NCI-H2107 treated with DMSO at 0.1 percent for 48 hours (cell line): ENCODE measurements around the gene DAD1.
A peak's percentile ranks its signal among the peaks of the same experiment; 100 is the strongest.
"Not testable (repeated sequence)": the region's sequence is repeated elsewhere in the genome, so short reads cannot be mapped to it uniquely, and the experiment has no call there.

Experiments used
- DNase-seq: peaks from one replicate; lab custom pipeline; 2025; ENCODE audit not compliant: unreplicated experiment; lab: John Stamatoyannopoulos, UW

DAD1 gene

DNA sequence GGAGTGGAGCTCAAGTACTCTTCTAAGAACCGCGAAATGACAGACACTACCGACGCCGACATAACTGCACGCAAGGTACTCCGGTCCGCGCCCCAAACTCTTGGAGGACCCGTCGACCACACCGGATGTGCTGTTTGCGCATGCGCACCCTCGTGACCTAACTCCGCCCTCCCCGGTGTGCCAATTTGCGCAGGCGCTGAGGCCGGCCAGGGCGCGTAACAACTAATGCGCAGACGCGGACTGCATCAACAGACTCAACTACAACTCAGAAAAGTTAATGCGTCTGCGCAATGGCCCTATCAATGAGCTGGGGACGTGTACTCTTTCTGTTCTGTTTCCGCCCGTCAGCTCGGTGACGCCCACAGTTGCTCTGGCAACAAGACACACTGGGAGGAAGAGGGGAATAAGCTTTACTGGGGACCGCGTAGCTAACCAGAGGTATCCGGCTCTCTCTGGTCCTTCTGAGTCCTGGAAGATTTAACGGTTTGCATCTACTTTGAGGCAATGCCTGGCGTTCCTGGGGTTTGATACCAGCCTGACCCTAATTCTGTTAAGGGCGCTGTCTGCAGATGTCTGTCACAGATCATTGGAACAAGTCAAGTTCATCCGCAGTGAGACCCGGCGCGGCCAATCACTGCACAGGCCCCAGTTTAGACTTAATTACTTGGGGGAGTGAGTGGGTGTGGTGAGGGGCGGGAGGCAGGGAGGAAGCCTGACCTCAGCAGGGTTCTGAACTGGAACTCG is at the start of gene DAD1:
TSS of gene DAD1 (minus strand) at position 129 of the 744 bp plus-strand sequence. CDS start at position 62, 67 bp downstream.
- peak; percentile 100 for DNase-seq

DNA sequence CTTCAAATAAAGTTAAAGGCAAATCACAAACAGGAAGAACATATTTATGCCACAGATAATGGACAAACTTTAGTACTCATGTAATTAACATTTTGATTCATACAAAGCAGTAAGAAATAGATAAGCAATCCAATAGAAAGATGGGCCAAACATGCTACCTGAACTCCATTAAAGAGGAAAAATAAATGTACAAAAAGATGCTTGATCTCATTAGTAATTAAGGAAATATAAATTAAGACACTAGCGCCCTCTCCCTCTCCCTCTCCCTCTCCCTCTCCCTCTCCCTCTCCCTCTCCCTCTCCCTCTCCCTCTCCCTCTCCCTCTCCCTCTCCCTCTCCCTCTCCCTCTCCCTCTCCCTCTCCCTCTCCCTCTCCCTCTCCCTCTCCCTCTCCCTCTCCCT is 47.0 kb upstream of the DAD1 start:
- not testable (repeated sequence) for DNase-seq

DNA sequence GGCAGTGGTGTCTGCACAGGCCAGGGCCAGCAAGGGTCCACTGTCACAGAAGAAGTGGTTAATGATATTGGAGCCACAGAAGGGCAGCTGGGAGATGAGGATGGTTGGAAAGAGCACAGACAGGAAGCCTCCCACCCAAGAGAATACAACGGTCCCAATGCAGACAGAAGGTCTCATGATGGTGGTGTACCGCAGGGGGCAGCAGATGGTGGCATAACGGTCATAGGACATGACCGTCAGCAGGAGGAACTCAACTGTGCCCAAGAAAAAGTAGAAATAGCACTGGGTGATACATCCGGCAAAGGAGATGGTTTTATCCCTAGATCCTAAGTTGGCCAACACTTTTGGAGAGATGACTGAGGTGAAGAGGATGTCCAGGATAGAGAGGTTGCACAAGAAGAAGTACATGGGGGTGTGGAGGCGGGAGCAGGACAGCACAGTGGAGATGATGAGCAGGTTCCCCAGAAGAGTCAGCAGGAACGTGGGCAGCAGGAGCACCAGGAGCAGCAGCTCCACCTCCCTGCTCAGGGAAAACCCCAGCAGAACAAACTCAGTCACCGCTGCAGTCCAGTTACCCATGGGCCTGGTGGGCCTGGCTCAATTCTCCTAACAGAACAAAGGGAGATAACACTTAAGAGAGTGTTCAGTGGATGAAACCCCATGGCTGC is 45.3 kb upstream of the DAD1 start:
- DNase-seq, result no peak

DNA sequence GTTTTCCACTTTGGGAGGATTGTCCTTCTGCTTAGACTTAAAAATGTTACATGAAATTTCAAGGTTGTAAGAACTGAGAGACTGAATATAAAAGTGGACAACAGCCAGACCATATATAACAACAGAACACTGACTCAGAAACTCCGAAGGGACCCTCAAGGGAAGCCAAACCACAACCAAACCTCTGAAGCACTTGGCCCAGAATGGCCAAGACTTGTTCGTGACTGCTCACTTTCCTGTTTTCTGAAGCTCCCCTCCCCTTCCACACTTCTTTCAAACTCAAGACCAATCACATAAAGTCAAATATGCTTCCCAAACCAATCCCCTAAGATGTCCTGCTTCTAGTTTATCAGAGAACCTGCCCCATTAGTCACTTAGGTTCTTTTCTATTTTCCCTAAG is 41.5 kb upstream of the DAD1 start:
- DNase-seq, result no peak

DNA sequence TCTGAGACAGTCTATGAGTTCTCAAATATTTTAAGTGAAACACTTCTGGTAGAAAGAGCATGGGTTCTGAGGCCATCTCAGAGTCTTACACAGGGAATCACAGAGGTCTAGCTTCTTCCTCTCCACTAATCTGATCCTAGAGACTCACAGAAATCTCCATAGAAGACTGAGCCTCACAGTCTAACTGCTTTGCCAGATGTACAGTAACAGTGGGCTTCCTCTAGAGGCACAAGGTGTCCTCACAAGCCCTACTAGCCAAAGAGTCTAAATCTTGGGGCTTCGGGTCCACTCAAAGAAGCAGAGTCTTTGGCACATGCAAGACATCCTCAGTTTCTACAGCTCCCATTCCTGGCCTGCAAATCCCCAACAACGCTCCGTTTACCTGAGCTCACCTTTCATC is 41.0 kb upstream of the DAD1 start:
- no peak for DNase-seq

DNA sequence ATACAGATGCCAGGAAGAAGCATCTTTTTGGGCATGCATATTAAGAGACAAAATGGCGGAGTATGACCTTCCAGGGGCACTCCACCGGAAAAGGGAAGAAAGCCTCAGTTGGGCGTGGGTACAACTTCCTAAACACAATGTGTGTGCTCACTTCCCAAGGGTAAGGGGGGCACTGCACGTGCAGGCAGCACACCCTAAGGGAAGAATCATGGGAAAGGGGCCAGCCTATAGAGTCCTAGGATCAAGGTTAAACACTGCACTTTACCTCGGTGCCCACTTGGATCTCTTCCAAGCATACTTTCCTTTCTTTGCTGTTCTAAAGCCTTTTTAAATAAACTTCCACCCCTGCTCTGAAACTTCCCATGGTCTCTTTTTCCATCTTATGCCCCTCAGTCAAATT is 40.3 kb upstream of the DAD1 start:
- no peak for DNase-seq

DNA sequence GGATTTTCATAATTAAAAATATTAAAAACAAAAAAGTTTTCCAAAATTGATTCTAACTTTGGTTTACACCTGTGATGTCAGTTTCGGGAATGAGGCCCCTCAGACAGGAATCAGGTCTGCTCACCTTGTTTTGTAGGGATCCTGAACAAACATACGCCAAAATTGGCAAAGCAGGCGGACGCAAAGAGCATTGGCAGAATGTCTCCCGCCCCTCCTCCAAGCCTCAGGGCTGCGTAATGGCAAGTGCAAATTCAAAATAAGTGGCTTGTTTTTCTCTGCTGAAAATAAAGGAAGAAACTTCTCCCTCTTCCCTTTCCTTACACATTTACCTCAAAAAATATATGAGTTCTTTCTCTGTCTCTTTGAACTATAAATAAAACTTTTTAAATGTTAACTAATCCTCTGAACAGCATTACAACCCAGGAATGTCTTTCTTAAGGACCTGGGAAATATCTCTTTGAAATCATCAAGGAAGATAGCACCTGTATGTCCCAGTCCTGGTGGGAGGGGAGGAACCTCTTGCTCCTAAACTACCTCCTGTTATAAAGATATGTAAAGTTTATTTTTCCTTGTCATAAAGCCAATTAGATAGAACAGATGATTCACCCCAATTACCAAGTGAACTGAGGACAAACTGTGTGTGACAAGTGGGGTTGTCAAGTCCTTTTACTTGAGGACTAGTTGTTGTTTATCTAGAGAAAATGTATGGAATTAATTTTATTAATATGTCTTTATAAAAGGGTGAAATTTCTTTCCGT is 38.7 kb upstream of the DAD1 start:
- no peak for DNase-seq

DNA sequence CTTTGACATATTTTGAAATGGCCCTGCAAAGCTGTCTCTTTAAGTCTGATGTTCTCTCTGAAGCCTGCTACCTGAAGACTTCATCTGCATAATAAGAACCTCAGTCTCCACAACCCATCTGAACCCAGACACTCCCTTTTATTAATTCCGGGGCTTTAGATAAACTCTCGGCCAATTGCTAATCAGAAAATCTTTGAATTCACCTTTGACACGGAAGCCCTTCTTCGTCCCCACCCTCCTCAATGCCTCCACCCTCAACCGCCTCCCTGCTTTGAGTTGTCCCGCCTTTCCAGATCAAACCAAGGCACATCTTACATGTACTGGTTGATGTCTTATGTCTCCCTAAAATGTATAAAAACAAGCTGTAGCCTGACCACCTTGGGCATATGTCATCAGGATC is 37.6 kb upstream of the DAD1 start:
- no peak for DNase-seq

DNA sequence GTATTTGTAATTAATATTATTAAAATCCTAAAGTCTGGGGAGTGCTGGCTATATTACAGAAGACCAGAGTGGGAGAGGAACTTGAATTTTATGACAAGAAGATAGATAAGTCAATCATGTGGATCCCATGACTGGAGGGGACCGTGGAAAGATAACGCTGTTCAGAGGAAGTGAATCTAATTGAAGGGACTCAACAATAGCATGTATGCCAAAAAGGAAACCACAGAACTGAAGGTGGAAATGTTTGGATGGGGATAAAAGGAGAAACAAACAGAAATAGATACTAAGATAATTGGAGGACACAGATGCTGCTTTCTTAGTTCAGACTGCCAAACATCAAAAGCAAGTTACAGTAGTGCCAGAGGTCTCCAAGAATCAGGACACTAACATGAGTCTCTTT is 34.0 kb upstream of the DAD1 start:
- DNase-seq, result no peak

DNA sequence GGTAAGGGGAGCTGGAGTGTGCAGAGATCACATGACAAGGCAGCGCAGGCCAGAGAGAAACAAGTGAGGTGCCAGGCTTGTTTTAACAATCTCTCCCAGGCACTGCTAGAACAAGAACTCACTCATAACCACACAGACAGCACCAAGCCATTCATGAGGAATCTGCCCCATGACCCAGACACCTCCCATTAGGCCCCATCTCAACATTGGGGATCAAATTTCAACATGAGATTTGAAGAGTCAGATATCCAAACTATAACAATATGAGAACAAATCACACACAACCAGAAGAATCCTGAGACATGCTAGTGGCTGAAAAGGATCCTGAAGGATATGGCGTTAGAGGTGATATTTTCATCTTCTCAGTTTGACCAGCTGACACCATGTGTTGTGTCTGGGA is 33.2 kb upstream of the DAD1 start:
- DNase-seq, result no peak

DNA sequence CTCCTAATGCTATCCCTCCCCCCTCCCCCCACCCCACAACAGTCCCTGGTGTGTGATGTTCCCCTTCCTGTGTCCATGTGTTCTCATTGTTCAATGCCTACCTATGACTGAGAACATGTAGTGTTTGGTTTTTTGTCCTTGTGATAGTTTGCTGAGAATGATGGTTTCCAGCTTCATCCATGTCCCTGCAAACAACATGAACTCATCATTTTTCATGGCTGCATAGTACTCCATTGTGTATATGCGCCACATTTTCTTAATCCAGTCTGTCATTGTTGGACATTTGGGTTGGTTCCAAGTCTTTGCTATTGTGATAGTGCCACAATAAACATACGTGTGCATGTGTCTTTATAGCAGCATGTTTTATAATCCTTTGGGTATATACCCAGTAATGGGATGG is 26.7 kb upstream of the DAD1 start:
- DNase-seq, result not testable (repeated sequence)

DNA sequence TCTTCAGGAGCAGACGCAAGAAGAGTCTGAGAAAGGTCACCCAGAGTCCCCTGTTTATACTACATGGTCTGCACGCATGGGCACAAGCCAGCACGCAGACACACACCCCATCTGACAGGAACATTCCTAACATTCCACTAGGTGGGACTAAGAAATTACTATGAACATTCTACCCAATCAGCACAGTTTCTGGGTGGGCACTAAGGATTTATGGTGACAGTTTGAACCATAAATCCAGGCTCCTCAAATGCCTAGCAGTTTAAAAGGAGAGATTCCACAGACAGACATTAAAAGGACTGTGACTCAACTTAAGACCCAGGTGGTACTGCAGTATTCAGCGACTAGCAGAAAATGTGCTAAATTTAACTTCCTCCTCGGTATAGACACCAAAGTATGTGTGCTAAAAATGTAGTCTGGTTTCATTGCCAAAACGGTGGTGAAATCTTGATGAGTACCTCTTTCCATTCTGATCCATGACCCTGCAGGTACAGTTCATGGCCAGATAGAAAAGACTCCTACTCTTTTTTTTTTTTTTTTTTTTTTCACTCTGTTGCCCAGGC is 25.3 kb upstream of the DAD1 start:
- no peak for DNase-seq

DNA sequence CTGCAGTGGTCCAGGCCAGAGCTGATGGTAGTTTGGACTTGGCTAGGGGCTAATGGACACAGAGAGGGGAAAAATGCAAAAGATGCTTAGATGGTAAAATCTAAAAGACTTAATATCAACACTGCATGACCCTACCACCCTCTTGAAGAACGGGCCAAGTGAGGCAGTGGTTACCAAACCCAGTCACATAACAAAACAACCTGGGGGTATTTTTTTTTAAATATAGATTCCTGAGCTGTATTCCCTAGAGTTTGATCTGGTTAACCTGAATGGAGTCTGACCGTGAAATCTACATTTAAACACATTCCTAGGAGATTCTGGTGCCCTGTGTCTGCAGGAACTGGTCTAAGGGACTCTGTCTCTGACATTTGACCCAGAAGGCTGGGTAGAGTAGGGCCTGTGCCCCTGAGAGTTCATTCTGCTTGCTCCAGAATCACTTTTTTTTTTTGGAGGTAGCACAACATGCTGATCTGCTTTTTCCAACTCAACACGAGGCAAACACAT is 24.8 kb upstream of the DAD1 start:
- no peak for DNase-seq

DNA sequence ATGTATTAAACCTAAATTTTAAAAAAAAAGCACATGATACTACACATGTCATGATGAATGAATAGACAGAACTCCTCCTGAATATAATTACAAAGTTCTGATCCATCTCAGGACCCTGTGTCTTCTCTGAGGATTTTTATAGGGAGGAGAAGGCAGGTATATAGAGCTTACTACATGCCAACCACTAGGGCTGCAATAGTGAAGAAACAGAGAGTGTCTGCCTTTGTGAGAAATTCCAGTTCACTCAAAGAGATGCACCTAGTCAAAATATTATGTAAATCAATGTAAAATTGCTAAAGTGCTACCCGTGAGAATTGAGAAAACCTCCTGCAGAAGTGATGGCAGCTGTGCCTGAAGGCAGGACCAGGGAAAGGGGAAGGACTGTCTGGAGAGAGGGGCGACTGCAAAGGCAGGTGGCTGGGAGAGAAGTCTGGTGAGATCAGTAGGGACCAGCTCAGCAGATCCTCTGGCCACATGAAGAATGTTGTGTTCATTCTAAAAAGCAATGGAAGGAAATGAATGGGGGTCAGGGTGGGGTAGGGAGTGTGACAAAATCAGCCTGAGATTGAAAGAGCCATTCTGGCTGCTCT is 24.2 kb upstream of the DAD1 start:
- no peak for DNase-seq

DNA sequence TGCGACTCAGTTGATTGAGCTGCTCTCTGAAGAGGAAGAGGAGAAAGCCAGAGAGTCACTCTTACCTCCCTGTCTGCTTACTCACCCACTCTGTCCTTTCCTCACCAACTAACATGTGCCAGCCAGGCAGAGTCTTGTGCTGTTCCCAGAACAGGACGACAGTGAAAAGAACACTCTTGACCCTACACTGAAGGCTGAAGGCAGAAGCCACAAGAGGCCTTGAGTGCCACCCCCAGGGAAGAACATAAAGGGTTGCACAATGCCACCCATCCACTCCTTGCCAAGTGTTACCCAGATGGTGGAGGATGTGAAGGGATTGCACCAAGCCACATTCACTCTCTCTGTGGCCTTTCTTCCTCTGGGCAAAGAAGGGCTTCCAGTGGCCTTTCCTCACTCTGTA is 21.9 kb upstream of the DAD1 start:
- DNase-seq, result no peak

DNA sequence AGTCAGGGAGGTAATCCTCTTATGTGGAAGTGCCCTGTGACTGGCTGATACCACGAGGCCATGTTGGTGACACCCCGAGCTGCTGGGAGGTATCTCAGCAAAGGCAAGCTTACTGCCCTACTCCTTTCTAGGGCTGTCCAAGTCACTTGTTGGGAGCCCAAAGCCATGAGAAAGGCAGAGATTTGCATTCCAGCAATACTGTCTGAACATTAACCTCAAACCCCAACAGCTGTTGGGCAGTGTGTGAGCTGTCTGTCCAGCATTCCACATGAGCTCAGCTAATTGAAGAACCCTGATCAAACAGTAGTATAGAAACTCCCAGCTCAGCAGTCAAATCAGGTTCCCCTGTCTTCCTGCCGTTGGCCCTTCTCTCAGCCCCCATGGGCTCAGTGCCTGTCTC is 18.3 kb upstream of the DAD1 start:
- no peak for DNase-seq

DNA sequence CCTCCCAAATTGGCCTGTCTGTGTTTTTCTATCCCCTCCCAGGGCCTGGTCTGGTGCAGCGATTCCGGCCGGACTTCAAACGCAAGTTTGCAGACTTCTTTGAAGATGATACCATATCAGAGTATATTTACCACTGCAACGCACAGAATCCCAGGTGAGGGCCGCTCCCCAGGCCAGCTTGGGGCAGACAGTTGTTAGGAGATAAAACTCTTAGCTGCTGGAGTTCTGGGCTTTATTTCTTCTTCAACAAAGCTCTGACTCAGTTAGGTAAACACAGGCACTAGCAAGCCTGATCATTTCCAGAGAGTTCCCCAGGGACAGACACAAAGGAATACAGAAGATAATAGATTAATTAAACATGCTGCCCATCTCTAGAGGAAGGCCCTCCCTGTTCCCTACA is 17.4 kb upstream of the DAD1 start:
- no peak for DNase-seq

DNA sequence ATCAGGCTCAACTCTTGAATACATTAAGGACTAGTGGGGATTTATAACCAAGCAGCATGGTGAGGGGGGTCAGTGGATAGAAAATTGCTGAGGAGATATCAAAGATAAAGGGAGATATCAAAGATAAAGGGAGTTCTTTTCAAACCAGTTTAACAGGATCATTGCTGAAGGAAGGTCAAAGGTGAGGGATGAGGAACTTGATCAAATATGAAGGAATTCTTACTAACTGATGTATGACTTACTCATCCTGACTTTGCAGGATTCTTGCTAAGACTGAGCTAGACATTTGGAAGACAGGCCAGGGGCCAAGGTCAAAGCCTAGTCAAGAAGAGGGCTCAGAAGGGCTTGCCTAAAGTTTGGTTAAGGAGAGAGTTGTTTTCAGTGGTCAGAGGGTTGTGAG is 13.8 kb upstream of the DAD1 start:
- no peak for DNase-seq

DNA sequence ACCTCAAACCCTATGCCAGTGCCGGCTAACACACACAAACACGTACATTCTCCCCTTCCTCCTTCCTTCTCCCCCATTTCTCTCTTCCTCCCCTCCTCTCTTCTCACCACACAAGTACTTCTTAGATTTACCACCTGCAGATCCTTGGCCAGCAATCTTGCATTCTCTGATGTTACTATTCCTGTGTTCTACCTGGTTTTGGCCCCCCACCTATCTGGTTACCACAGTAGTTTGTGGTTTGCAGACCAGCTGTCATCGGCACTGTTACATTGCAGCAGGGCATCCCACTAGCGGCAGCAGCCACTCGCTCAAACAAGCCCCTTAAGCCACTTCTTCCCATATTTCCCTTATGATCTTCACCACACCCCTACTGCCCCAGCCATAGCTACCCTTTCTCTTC is 13.0 kb upstream of the DAD1 start:
- DNase-seq, result peak; percentile 29

DNA sequence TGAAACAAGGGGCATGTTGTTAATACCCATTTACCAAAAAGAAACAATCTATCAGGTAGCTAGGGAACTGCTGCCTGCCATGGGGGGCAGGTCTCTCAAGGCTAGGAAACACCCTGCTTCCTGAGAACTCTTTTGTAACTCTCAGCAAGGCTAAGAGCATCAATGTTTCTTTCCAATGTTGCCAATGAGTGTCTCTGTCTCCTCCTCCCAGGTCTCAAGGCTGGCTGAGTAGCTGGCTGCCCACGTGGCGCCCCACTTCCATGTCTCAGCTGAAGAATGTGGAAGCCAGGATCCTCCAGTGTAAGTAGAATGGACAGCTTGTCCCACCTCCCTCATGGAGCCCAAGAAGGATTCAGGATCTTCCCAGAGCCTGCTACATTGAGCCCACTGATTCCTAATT is 12.4 kb upstream of the DAD1 start:
- no peak for DNase-seq

DNA sequence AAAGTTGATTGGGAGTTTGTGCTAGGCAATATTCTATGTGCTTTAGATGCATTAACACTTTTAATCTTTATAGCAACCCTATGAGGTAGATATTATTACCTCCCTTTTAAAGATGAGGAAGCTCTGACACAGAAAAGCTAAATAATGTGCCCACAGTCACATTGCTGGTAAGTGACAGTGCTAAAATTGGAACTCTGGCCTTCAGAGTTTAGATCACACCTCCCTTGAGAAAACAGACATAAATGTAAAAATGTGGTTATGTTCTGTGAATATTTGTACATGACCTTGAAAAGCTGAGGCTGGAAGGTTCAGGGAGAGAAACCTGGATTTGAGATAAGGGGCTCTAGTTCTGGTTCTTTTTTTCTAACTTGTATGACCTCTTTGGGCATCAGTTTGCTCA is 11.0 kb upstream of the DAD1 start:
- no peak for DNase-seq
